HG03280 (cell line): ENCODE measurements around the gene NDUFV2.

Experiments used
- ATAC-seq: cut with Tn5 transposase; IDR thresholded peaks from one replicate; pipeline ENCODE4 v1.9.1; 2021; ENCODE audit warnings: mild to moderate bottlenecking, moderate library complexity; ENCODE audit not compliant: unreplicated experiment

Gene NDUFV2

GRCh38 chr18:9115984-9116383, 13.5 kb downstream of the NDUFV2 start:
- ATAC-seq: no peak

DNA sequence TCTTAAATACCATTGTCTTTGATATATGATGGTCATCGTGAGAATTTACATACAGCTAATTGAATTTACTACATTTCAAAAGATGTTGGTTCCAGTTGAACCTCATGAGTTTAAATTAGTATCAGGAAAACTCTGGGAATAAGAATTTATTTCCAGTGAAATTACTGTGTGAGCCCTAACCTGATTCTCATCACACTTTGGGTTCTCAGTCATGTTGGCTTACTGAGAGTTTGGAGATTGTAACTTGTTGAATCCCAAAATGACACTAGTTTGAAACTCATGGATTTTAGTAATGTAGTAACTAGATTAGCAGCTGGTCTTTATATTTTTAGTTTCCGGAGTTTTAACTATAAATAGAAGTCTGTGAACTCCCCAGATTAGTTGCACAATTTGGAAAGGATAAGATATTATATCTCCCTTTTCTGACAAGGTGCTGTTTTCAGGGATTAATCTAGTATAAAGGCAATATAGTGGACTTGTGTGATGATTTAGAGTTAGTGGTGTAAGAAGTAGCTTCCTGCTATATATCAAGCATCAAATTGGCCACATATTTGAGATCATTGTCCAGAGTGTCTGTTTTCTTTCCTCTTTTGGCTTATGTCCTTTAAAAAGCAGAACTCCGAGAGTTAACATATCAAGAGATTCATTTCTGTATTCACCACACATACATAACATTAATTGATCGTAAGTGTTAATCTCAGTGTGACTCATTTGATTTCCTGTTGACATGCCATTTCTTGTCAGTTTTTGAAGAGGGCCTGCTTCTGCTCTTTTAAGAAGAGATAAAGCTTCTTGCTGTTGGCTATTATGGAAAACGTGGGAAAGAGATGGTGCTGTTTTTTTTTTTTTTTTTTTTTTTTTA, 15.7 kb downstream of the NDUFV2 start:
- ATAC-seq: no peak

GRCh38 chr18:9120796-9121195, 18.3 kb downstream of the NDUFV2 start:
- no peak for ATAC-seq

GRCh38 chr18:9123520-9123919, 21.0 kb downstream of the NDUFV2 start:
- no peak for ATAC-seq

- no peak for ATAC-seq
Measured at GRCh38 chr18:9124824-9125223, 22.3 kb downstream of the NDUFV2 start.

DNA sequence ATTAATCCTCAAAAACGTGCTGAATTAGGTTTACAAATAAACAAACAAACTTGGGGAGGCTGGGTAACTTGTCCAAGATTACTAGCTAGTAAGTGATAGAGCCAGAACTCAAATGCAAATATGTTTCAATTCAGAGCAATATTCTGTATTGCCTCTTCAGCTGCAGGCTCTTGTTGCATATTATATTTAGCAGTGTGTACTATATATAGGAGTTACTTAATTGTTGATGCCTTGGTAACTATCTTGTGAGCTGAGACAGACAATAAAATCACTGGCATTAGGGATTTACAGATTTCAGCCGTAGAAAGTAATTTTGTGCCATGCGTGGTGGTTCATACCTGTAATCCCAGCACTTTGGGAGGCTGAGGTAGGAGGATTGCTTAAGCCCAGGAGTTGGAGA, 23.8 kb downstream of the NDUFV2 start:
- no peak for ATAC-seq

DNA sequence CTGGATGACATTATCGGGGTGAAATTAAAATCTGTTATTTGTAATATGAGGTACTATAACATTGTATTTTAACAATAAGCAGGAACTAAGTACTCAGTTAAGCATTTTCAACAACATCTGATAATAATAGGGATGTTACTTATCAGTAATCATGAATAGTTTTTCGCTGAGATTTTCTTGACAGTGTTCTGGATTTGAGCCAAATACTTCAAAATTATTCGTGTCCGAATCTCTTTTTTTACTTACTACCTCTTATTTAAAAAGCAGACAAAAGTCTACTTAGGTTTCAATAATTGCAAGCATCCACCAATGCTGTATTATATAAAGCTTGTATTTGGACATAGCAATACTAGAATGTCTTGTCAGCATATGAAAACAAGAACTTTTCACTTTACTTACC, 27.7 kb downstream of the NDUFV2 start:
- no peak for ATAC-seq

GRCh38 chr18:9130806-9131205, 28.3 kb downstream of the NDUFV2 start:
- ATAC-seq: no peak

DNA sequence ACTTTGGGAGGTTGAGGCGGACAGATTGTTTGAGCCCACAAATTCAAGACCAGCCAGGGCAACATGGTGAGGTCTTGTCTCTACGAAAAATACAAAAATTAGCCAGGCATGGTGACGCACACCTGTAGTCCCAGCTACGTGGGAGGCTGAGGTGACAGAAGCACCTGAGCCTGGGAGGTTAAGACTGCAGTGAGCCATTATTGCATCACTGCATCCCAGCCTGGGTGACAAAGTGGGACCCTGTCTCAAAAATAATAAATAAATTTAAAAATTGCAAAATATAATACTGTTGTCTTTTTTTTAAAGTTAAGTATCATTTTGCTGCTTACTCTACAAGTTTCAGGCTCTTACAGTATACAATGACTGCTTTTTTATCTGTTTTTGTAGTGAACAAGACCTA, 30.1 kb downstream of the NDUFV2 start:
- ATAC-seq: no peak

GRCh38 chr18:9133225-9133624, 30.7 kb downstream of the NDUFV2 start:
- ATAC-seq: no peak

DNA sequence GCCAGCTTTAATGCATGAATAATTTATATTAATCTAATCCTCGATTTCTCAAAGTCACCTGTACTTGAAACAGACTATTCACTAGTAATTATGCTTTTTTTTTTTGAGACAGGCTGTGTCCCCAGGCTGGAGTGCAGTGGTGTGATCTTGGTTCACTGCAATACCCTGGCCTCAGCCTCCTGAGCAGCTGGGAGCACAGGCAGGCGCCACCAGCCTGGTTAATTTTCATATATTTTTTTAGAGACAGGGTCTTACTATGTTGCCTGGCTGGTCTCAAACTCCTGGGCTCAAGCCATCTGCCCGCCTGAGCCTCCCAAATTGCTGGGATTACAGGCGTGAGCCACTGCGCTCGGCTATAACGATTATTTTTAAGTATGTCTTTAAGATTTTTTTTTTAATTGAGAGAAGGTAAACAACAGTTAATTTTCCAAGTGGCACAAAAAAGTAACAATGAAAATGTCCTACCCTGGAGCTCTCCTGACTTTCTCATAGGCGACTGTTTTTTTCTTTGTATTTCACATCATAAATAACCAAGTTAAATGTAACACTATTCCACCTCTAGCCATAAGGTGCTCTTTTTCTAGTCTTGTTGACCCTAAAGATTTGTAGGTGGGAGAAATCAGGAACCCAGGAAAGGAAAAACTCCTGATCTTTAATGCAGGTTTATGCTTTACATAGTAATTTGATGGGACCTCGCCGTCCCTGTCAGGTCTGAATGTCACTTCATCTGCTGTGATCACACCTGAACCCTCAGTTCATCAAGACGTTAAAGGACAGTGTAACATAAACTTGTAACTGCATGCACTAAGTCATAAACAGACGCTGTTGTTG, 32.8 kb downstream of the NDUFV2 start:
- ATAC-seq: no peak

DNA sequence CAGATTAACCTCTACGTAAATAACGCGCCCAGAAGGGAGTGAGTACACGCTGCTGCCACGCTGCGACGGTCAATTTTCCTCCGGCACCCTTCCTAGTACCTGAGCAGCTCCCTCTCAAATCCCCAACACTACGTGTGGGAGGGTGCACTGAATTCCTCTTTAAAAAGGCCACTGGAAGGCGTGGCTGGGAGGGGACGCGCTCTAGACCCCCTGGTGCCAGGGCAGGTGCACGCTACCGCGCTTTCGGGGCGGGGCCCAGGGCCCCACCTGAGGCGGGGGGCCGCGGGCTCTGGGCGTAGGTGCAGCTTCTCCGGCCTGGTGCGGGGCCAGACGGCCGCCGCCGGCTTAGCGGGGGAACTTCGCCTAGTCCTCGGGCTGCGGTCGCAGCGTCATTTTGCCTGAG, 33.4 kb downstream of the NDUFV2 start:
- peak; percentile 17 for ATAC-seq

- peak; percentile 72 for ATAC-seq
Measured at GRCh38 chr18:9136315-9137155, 34.0 kb downstream of the NDUFV2 start, which contains the start of gene ANKRD12. Gene ANKRD12, plus strand, starts transcription at chr18:9136781. Its CDS starts 45,652 bp downstream, at chr18:9182433.

GRCh38 chr18:9137168-9138066, 34.9 kb downstream of the NDUFV2 start:
- peak; percentile 39 for ATAC-seq

- no peak for ATAC-seq
Measured at GRCh38 chr18:9139400-9140039, 37.0 kb downstream of the NDUFV2 start.

GRCh38 chr18:9140381-9140780, 37.9 kb downstream of the NDUFV2 start:
- no peak for ATAC-seq

- no peak for ATAC-seq
Measured at GRCh38 chr18:9140984-9141383, 38.5 kb downstream of the NDUFV2 start.

GRCh38 chr18:9146224-9146623, 43.7 kb downstream of the NDUFV2 start:
- ATAC-seq: no peak

DNA sequence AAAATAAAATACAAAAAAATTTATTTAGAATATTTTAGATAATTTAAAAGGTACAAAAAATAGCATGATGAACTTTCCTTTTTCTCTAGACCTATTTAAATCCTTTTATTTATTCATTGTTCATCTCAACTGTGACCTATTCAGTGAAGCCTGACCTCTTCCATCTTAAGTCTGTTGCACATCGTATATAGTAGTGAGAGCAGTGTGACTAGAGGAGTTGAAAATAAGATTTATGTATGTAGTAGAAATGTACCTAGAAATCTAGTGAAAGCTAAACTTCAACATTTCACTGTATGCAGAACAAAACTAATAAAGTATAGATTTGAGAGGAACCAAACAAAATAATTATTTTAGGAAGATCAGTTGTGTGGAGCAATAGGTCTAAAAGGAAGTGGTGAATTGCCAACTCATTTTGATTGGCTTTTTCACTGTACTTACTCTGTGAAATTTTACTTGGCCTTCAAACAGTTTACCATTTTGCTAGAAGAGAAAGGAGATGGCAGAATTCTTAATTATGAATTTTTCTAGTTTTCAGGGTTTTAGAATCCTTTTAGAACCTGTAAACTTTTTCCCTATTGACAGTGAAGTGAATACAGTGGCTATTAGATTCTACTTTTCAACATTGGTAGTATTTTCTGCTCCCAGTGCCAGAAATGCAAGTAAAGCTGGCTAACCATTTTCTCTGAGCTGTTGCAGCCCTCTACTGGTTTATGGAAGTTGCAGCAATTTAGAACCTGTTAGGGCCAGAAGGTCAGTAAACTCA, 45.1 kb downstream of the NDUFV2 start:
- ATAC-seq: no peak
